Ishikawa (cell line): ENCODE results near the gene NAP1L1.

ENCODE experiments used
- CREB1 ChIP-seq: IDR thresholded peaks from 2 replicates; pipeline ENCODE4 v1.6.1; 2012; ENCODE audit warnings: low read depth
- EGR1 ChIP-seq: IDR thresholded peaks from 2 replicates; pipeline ENCODE4 v1.6.1; 2012
- EP300 ChIP-seq: IDR thresholded peaks from 2 replicates; pipeline ENCODE4 v1.6.1; 2012; ENCODE audit warnings: borderline replicate concordance
- FOXM1 ChIP-seq: IDR thresholded peaks from 2 replicates; pipeline ENCODE4 v1.6.1; 2012; ENCODE audit warnings: low read depth, borderline replicate concordance
- MAX ChIP-seq: IDR thresholded peaks from 2 replicates; pipeline ENCODE4 v1.6.1; 2012
- NFIC ChIP-seq: IDR thresholded peaks from 2 replicates; pipeline ENCODE4 v1.6.1; 2012
- TCF12 ChIP-seq: IDR thresholded peaks from 2 replicates; pipeline ENCODE4 v1.6.1; 2012; ENCODE audit warnings: low read depth
- YY1 ChIP-seq: IDR thresholded peaks from 2 replicates; pipeline ENCODE4 v1.6.1; 2012; ENCODE audit warnings: low read depth
- TF ChIP-seq, protein P1 (sequence below): IDR thresholded peaks from 2 replicates; pipeline ENCODE4 v1.6.1; 2012; ENCODE audit warnings: low read depth, mild to moderate bottlenecking

GRCh38 chr12:76031081-76031413 lies 53.4 kb downstream of the NAP1L1 start:
- TF ChIP-seq, protein P1, sequence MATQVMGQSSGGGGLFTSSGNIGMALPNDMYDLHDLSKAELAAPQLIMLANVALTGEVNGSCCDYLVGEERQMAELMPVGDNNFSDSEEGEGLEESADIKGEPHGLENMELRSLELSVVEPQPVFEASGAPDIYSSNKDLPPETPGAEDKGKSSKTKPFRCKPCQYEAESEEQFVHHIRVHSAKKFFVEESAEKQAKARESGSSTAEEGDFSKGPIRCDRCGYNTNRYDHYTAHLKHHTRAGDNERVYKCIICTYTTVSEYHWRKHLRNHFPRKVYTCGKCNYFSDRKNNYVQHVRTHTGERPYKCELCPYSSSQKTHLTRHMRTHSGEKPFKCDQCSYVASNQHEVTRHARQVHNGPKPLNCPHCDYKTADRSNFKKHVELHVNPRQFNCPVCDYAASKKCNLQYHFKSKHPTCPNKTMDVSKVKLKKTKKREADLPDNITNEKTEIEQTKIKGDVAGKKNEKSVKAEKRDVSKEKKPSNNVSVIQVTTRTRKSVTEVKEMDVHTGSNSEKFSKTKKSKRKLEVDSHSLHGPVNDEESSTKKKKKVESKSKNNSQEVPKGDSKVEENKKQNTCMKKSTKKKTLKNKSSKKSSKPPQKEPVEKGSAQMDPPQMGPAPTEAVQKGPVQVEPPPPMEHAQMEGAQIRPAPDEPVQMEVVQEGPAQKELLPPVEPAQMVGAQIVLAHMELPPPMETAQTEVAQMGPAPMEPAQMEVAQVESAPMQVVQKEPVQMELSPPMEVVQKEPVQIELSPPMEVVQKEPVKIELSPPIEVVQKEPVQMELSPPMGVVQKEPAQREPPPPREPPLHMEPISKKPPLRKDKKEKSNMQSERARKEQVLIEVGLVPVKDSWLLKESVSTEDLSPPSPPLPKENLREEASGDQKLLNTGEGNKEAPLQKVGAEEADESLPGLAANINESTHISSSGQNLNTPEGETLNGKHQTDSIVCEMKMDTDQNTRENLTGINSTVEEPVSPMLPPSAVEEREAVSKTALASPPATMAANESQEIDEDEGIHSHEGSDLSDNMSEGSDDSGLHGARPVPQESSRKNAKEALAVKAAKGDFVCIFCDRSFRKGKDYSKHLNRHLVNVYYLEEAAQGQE, result no peak
- TF ChIP-seq EP300 (no peak), TCF12 (no peak), MAX (no peak; the same call in 1 of the 2 replicates), CREB1 (no peak), NFIC (no peak), FOXM1 (no peak), YY1 (no peak), EGR1 (no peak)
